ENCODE results near the gene SLC22A17.

GRCh38 chr14:23380197-23380914 lies 27.7 kb upstream of the SLC22A17 start:
- no peak for TF ChIP-seq EZH2 (IDR thresholded peaks at IDR 0.05; ENCODE audit: insufficient read depth, poor library complexity, severe bottlenecking)
- TF ChIP-seq EZH2phosphoT487 (IDR thresholded peaks at IDR 0.05; ENCODE audit: insufficient read depth, low read depth) = no peak
